Measurements from ENCODE around the gene TUBB1.

DNA sequence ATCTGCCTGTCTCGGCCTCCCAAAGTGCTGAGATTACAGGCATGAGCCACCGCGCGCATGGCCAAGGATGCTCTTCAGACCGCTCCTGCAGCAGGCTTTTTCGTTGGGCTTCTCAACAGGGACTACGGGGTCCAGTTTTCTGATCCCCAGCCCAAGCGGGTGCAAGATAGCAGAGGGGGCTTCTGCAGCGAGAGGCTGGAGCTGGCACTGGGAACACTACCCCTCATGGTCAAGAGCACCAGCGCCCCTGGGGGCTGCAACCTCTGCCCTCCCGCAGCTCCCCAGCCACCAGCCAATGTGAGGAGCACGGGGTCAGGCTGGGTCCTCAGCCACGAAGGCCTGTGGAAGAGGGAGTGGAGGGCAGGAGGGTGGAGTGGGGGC, 18.2 kb upstream of the TUBB1 start:
- TF ChIP-seq, protein P1, sequence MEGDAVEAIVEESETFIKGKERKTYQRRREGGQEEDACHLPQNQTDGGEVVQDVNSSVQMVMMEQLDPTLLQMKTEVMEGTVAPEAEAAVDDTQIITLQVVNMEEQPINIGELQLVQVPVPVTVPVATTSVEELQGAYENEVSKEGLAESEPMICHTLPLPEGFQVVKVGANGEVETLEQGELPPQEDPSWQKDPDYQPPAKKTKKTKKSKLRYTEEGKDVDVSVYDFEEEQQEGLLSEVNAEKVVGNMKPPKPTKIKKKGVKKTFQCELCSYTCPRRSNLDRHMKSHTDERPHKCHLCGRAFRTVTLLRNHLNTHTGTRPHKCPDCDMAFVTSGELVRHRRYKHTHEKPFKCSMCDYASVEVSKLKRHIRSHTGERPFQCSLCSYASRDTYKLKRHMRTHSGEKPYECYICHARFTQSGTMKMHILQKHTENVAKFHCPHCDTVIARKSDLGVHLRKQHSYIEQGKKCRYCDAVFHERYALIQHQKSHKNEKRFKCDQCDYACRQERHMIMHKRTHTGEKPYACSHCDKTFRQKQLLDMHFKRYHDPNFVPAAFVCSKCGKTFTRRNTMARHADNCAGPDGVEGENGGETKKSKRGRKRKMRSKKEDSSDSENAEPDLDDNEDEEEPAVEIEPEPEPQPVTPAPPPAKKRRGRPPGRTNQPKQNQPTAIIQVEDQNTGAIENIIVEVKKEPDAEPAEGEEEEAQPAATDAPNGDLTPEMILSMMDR (IDR thresholded peaks at IDR 0.05): no peak
- no peak for TF ChIP-seq POLR2A (IDR thresholded peaks at IDR 0.05)

Data from testis (tissue), 2 donors.